K562 (cell line): Measurements from ENCODE around the gene CIAO3. TPM values are rescaled to one million over a fixed set of nuclear protein-coding genes. Genes with fewer than 3 reads are reported as not detected.

Experiments
- DDX20 ChIP-seq: fragments of 450-650 bp; IDR thresholded peaks from 2 replicates; pipeline ENCODE4 v1.6.1; 2016; ENCODE audit warnings: missing genetic modification characterization, low read depth, mild to moderate bottlenecking, missing compliant biosample characterization, moderate library complexity
- HLTF ChIP-seq: fragments of 450-650 bp; IDR thresholded peaks from 2 replicates; pipeline ENCODE4 v1.6.1; 2016
- IFI16 ChIP-seq: fragments of 250-450 bp; sonication (Bioruptor Pico); IDR thresholded peaks from 2 replicates; pipeline ENCODE4 v2.1.2; 2022; ENCODE audit warnings: mild to moderate bottlenecking, inconsistent platforms
- ILF3 ChIP-seq: fragments of 450-650 bp; IDR thresholded peaks from 2 replicates; pipeline ENCODE4 v1.6.1; 2018; ENCODE audit warnings: antibody characterized with exemption, mild to moderate bottlenecking, moderate library complexity, borderline replicate concordance
- LEF1 ChIP-seq: fragments of 450-650 bp; IDR thresholded peaks from 2 replicates; pipeline ENCODE4 v1.6.1; 2016; ENCODE audit warnings: mild to moderate bottlenecking
- NCOA2 ChIP-seq, 2 experiments: fragments of 450-650 bp; IDR thresholded peaks; 2 replicates each; pipeline ENCODE4 v1.6.1; 2018; ENCODE audit warnings: mild to moderate bottlenecking in 2 of 2, moderate library complexity in 1 of 2; ENCODE audit not compliant: partially characterized antibody in 2 of 2
- POLR2G ChIP-seq: fragments of 200-400 bp; formaldehyde crosslinking; IDR thresholded peaks from 2 replicates; pipeline ENCODE4 v1.6.1; 2017; ENCODE audit warnings: low read depth, mild to moderate bottlenecking, antibody characterized with exemption, low read length, moderate library complexity
- RFX1 ChIP-seq: fragments of 450-650 bp; IDR thresholded peaks from 2 replicates; pipeline ENCODE4 v1.6.1; 2016; ENCODE audit warnings: mild to moderate bottlenecking, moderate library complexity
- SRSF9 ChIP-seq: fragments of 200-400 bp; formaldehyde crosslinking; IDR thresholded peaks from 2 replicates; pipeline ENCODE4 v1.6.1; 2017; ENCODE audit warnings: low read depth, low read length, borderline replicate concordance
- XRCC5 ChIP-seq: fragments of 200-400 bp; formaldehyde crosslinking; IDR thresholded peaks from 2 replicates; pipeline ENCODE4 v1.6.1; 2017; ENCODE audit warnings: low read depth, mild to moderate bottlenecking, low read length
- ZNF121 ChIP-seq: sonication (generic); formaldehyde crosslinking; conservative IDR thresholded peaks from 2 replicates; pipeline ENCODE4 v1.8.0; 2022; ENCODE audit warnings: missing genetic modification reagents
- ZNF445 ChIP-seq: fragments of 250-450 bp; sonication (Bioruptor Pico); IDR thresholded peaks from 2 replicates; pipeline ENCODE4 v1.4.0; 2020; ENCODE audit warnings: low read depth, mild to moderate bottlenecking, moderate library complexity
- ZNF551 ChIP-seq: fragments of 250-450 bp; sonication (Bioruptor Pico); IDR thresholded peaks from 2 replicates; pipeline ENCODE4 v1.5.0; 2021; ENCODE audit warnings: mild to moderate bottlenecking, moderate library complexity
- ZNF695 ChIP-seq: fragments of 450-650 bp; formaldehyde crosslinking; IDR thresholded peaks from 2 replicates; pipeline ENCODE4 v1.4.0; 2020; ENCODE audit warnings: mild to moderate bottlenecking, moderate library complexity
- ZSCAN29 ChIP-seq: fragments of 450-650 bp; IDR thresholded peaks from 2 replicates; pipeline ENCODE4 v1.6.1; 2017
- polyA plus RNA-seq, 8 experiments: library from polyadenylated mRNA; depleted of rRNA in 4 of 8; stranded (reverse) in 5 of 8; unstranded in 3 of 8; fragments of >200 nt; fragmentation: Nextera tagmentation in 2 of 8; fragmentation: Illumina TruSeq in 1 of 8; extraction: Ambion mirVana in 2 of 8; extraction: Trizol in 1 of 8; gene quantifications; 2 replicates each; pipeline versions ENCODE4 v1.2.1 to v1.2.3, GENCODE V29; 2011 to 2014; ENCODE audit warnings: inconsistent platforms in 1 of 8, missing spikeins in 1 of 8
- total RNA-seq, 7 experiments: library from RNA; depleted of rRNA in 6 of 7; stranded (reverse); fragments of >200 nt in 6 of 7; fragmentation: Illumina TruSeq in 2 of 7; extraction: Trizol in 2 of 7; gene quantifications; 2 replicates each; pipeline versions ENCODE4 v1.2.1 to v1.2.3, GENCODE V29; 2011 to 2021; ENCODE audit warnings: low replicate concordance in 1 of 7
- TF ChIP-seq, protein P1 (sequence below): fragments of 250-450 bp; sonication (Bioruptor Pico); IDR thresholded peaks from 2 replicates; pipeline ENCODE4 v1.8.0; 2021; ENCODE audit warnings: mild to moderate bottlenecking, moderate library complexity
- TF ChIP-seq, protein P2 (sequence below): sonication (generic); formaldehyde crosslinking; IDR thresholded peaks from 2 replicates; pipeline ENCODE4 v1.8.1; 2023; ENCODE audit warnings: mild to moderate bottlenecking, missing genetic modification reagents
- TF ChIP-seq, protein P3 (sequence below): fragments of 250-450 bp; sonication (Bioruptor Pico); IDR thresholded peaks from 2 replicates; pipeline ENCODE4 v1.5.0; 2021; ENCODE audit warnings: mild to moderate bottlenecking, moderate library complexity

CIAO3 gene
- total and polyA plus RNA-seq, 9 of the 15 experiments (the other 6 are each of a cell fraction or from before 2014, with no cell fraction given): 2.2 to 35.6 (median 18.7) TPM

DNA sequence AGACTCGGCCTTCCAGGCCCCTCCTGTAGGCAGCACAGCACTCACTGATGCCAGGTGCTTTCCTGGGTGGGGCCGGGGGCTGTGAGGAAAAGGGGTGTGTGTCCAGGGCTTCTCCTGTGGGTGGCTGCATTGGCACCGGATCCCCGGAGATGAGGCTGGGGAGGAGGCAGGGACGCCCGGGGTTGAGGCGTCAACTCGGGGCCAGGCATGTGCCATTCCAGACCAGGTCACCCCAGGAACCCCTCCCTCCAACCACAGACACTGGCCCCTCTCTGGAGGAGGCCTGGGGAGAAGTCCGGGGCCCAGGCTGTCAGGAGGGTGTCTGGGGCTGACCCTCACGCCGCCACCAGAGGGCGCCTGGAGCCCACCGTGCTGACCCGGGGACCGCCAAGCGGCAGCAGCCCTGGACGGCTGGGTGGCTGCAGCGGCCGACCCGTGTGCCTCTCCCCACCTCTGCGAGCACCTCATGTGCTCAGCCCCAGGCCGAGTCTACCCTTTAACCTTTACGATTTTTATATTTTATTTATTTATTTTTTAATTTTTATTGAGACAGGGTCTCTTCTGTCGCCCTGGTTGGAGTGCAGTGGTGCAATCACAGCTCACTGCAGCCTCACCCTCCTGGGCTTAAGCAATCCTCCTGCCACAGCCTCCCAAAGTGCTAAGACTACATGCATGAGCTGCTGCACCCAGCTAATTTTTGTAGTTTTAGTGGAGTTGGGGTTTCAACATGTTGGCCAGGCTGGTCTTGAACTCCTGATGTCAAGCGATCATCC lies 29.1 kb downstream of the CIAO3 start (continued):
- no peak for TF ChIP-seq ZNF445 (CRISPR knock-in tag)
- TF ChIP-seq ZNF551 (CRISPR knock-in tag): no peak
- no peak for TF ChIP-seq DDX20
- TF ChIP-seq RFX1: peak; percentile 30; the same call in 1 of the 2 replicates
- no peak for TF ChIP-seq ZNF695 (CRISPR knock-in tag)
- TF ChIP-seq ZSCAN29: no peak
- no peak for TF ChIP-seq ZNF121
- TF ChIP-seq, protein P1, sequence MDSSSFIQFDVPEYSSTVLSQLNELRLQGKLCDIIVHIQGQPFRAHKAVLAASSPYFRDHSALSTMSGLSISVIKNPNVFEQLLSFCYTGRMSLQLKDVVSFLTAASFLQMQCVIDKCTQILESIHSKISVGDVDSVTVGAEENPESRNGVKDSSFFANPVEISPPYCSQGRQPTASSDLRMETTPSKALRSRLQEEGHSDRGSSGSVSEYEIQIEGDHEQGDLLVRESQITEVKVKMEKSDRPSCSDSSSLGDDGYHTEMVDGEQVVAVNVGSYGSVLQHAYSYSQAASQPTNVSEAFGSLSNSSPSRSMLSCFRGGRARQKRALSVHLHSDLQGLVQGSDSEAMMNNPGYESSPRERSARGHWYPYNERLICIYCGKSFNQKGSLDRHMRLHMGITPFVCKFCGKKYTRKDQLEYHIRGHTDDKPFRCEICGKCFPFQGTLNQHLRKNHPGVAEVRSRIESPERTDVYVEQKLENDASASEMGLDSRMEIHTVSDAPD (CRISPR knock-in tag): no peak
- TF ChIP-seq POLR2G: peak; percentile 9; the same call in 1 of the 2 replicates
- TF ChIP-seq ILF3: no peak
- TF ChIP-seq IFI16 (CRISPR knock-in tag): no peak
- no peak for TF ChIP-seq LEF1
- 0 out of 2 replicates have a peak, but pooled peaks have one; percentile 73 for TF ChIP-seq XRCC5
- TF ChIP-seq HLTF: no peak
- TF ChIP-seq, protein P2, sequence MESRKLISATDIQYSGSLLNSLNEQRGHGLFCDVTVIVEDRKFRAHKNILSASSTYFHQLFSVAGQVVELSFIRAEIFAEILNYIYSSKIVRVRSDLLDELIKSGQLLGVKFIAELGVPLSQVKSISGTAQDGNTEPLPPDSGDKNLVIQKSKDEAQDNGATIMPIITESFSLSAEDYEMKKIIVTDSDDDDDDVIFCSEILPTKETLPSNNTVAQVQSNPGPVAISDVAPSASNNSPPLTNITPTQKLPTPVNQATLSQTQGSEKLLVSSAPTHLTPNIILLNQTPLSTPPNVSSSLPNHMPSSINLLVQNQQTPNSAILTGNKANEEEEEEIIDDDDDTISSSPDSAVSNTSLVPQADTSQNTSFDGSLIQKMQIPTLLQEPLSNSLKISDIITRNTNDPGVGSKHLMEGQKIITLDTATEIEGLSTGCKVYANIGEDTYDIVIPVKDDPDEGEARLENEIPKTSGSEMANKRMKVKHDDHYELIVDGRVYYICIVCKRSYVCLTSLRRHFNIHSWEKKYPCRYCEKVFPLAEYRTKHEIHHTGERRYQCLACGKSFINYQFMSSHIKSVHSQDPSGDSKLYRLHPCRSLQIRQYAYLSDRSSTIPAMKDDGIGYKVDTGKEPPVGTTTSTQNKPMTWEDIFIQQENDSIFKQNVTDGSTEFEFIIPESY (CRISPR knock-in tag): peak; percentile 64
- TF ChIP-seq NCOA2 (IDR thresholded peaks at IDR 0.05; ENCODE audit: partially characterized antibody in 2 of 2): no peak
- TF ChIP-seq, protein P3, sequence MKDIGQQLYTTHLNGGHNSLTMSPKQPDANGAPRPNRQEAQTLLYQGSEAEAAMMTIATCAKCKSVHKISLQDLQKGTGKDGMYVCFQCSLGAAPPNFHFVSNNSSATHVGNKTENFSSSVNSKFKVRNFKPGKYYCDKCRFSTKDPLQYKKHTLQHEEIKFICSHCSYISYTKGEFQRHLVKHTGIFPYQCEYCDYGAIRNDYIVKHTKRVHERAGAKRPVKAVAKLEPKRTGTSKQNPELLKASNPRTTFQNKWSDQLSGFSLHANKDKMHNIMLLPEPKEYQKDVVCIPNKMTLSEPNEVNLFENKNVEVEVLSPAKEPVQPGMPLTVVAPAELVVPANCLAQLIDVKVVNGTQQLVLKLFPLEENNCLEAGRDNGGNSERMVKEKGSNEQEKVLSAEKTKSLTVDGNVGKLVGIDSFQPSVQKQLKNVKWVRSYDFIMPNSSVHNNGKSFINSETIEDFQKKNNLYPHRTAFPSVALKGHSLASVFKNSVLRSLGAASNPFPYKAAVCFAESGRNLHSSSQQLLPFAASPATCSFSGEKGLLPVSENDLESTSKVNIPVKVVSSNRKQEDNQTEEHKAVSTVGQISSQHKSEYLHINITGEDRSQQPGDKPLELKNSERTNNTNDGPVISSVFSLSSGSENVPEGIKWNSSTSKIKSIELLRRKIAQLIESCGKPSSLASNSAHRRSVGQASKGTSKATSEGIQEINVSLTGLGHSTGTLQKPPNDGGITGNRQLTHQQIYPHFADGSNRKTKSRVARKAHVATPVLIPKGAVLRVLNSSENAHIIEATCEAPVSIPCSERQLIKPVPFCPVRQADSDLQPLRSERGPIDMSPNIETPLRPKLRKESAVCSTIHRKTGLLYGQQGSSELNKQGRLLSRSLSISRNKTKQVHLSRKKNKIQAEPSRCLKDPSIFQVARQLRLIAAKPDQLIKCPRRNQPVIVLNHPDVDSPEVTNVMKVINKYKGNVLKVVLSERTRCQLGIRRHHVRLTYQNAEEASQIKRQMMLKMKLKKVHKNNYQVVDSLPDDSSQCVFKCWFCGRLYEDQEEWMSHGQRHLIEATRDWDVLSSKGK (CRISPR knock-in tag): no peak
- no peak for TF ChIP-seq SRSF9
